Trophoblast cell (in vitro differentiated cells and primary cell): ENCODE data around the gene APH1B.

Experiments
- DNase-seq, 2 donors: peaks; one replicate each; pipeline ENCODE4 v3.0.0-alpha.2; 2016
- H2AFZ ChIP-seq: 2 replicates; pipeline ENCODE4 v1.6.1; 2013; ENCODE audit warnings: low read length, moderate library complexity, mild to moderate bottlenecking; ENCODE audit not compliant: insufficient read depth, poor library complexity
- H2AK5ac ChIP-seq: 2 replicates; pipeline ENCODE4 v1.6.1; 2013; ENCODE audit warnings: mild to moderate bottlenecking, low read length
- H2BK120ac ChIP-seq: 2 replicates; pipeline ENCODE4 v1.6.1; 2013; ENCODE audit warnings: low read length, mild to moderate bottlenecking, moderate library complexity; ENCODE audit not compliant: insufficient read depth, poor library complexity
- H2BK12ac ChIP-seq: 2 replicates; pipeline ENCODE4 v1.6.1; 2013; ENCODE audit warnings: mild to moderate bottlenecking, low read length, moderate library complexity
- H2BK5ac ChIP-seq: 2 replicates; pipeline ENCODE4 v1.6.1; 2013; ENCODE audit warnings: low read length, low read depth, moderate library complexity, mild to moderate bottlenecking; ENCODE audit not compliant: poor library complexity
- H3K14ac ChIP-seq: 2 replicates; pipeline ENCODE4 v1.6.1; 2013; ENCODE audit warnings: mild to moderate bottlenecking, low read length
- H3K18ac ChIP-seq: 2 replicates; pipeline ENCODE4 v1.6.1; 2013; ENCODE audit warnings: mild to moderate bottlenecking, low read length
- H3K23ac ChIP-seq: 2 replicates; pipeline ENCODE4 v1.6.1; 2013; ENCODE audit warnings: low read length
- H3K27ac ChIP-seq: 2 replicates; pipeline ENCODE4 v1.5.1; 2013; ENCODE audit warnings: low read depth, mild to moderate bottlenecking, inconsistent platforms, low read length, moderate library complexity
- H3K27me3 ChIP-seq: 2 replicates; pipeline ENCODE4 v1.6.1; 2013; ENCODE audit warnings: inconsistent platforms, mild to moderate bottlenecking, low read length, moderate library complexity; ENCODE audit not compliant: insufficient read depth
- H3K36me3 ChIP-seq, 2 experiments: 1 replicate in 1 of 2; 2 replicates in 1 of 2; pipeline ENCODE4 v1.6.1; 2013; ENCODE audit warnings: low read length in 2 of 2, mild to moderate bottlenecking in 2 of 2, moderate library complexity in 1 of 2; ENCODE audit not compliant: insufficient read depth in 2 of 2, control insufficient read depth in 1 of 2
- H3K4ac ChIP-seq: 2 replicates; pipeline ENCODE4 v1.6.1; 2013; ENCODE audit warnings: low read depth, mild to moderate bottlenecking, low read length, moderate library complexity
- H3K4me1 ChIP-seq, 2 experiments: 1 replicate in 1 of 2; 2 replicates in 1 of 2; pipeline ENCODE4 v1.6.1; 2013; ENCODE audit warnings: low read length in 2 of 2, mild to moderate bottlenecking in 2 of 2, moderate library complexity in 1 of 2; ENCODE audit not compliant: insufficient read depth in 2 of 2, control insufficient read depth in 1 of 2
- H3K4me2 ChIP-seq: 2 replicates; pipeline ENCODE4 v1.6.1; 2013; ENCODE audit warnings: inconsistent platforms, mild to moderate bottlenecking, low read length, moderate library complexity
- H3K4me3 ChIP-seq: 2 replicates; pipeline ENCODE4 v1.5.1; 2013; ENCODE audit warnings: mild to moderate bottlenecking, low read depth, low read length, inconsistent platforms
- H3K79me1 ChIP-seq: one replicate; pipeline ENCODE4 v1.6.1; 2013; ENCODE audit warnings: low read length
- H3K79me2 ChIP-seq: 2 replicates; pipeline ENCODE4 v1.6.1; 2013; ENCODE audit warnings: low read length, mild to moderate bottlenecking; ENCODE audit not compliant: control insufficient read depth, insufficient read depth, poor library complexity
- H3K9ac ChIP-seq: 2 replicates; pipeline ENCODE4 v1.6.1; 2013; ENCODE audit warnings: mild to moderate bottlenecking, low read length
- H3K9me3 ChIP-seq: 2 replicates; pipeline ENCODE4 v1.6.1; 2013; ENCODE audit warnings: low read depth, mild to moderate bottlenecking, control low read depth, inconsistent platforms, low read length; ENCODE audit not compliant: insufficient read depth
- H4K12ac ChIP-seq: 2 replicates; pipeline ENCODE4 v1.6.1; 2013; ENCODE audit warnings: low read depth, mild to moderate bottlenecking, low read length, moderate library complexity
- H4K8ac ChIP-seq: 2 replicates; pipeline ENCODE4 v1.6.1; 2013; ENCODE audit warnings: low read depth, mild to moderate bottlenecking, low read length, moderate library complexity
- H4K91ac ChIP-seq: one replicate; pipeline ENCODE4 v1.6.1; 2013; ENCODE audit warnings: low read depth, mild to moderate bottlenecking, low read length, moderate library complexity
- WGBS: extraction: QIAGEN DNeasy Blood & Tissue Kit; methylation state at CpG from one replicate; pipeline ENCODE4 v1.1.7; 2013; ENCODE audit warnings: missing lambda C conversion rate; ENCODE audit not compliant: insufficient read length, insufficient coverage; ENCODE audit errors: extremely low coverage; 5-methylcytosine and 5-hydroxymethylcytosine counted together

APH1B gene

DNA sequence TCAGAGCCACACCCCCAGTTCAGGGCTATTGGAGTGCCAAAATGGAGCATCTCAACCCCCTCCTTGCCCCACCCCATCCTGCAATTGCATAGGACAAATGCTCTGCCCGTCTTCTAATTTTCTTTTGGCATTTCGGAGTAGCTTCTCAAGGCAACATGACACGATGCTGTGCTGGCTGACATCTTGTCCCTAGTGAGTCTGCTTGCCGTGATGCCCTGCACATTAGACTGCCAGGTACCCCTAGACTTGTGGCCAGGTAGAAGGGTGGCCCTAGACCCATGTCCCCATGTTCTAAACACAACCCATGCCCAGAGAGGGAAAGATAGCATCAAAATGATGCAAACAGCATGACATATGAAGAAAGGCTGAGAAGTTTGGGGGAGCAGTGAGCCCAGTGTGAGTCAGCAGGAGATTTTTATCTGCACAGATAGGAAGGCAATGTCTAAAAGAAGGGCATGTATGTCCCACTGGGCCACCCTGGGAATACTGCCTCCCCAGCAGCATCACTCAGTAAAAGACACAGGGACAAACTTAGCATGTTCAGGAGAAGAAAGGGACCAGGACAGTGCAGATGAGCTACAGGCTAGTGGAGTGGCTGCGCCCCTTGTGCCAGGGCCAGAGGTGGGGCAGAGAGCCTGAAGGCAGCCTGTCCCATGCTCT is 67.5 kb downstream of the APH1B start:
- no peak for DNase-seq
- H3K4ac ChIP-seq = no peak overlapping the region
- no CpG with 5 or more reads among the region's 5 CpGs for WGBS

GRCh38 chr15:63345391-63345752 is 68.0 kb downstream of the APH1B start:
- Histone ChIP-seq H3K27me3 (no peaks in the 10 kb centered on the region), H3K36me3 (no peaks in the 10 kb centered on the region), H3K14ac (no peak overlapping the region), H3K9me3 (peaks cover 3% of the 10 kb centered on the region), H2BK12ac (no peak overlapping the region), H2AK5ac (no peak overlapping the region), H2AFZ (no peak overlapping the region), H2BK120ac (no peak overlapping the region), H3K4ac (no peak overlapping the region), H3K27ac (no peak overlapping the region), H4K8ac (no peak overlapping the region), H3K79me1 (no peaks in the 10 kb centered on the region), H3K4me2 (no peak overlapping the region), H3K9ac (no peak overlapping the region), H4K91ac (no peak overlapping the region), H3K79me2 (no peaks in the 10 kb centered on the region), H3K18ac (no peak overlapping the region), H2BK5ac (no peak overlapping the region), H3K23ac (no peak overlapping the region), H3K4me1 (peaks cover 0 to 2% of the 10 kb centered on the region in 2 experiments), H3K4me3 (peak overlapping the region; percentile 8), H4K12ac (no peak overlapping the region)
- WGBS = no CpG with 5 or more reads among the region's 14 CpGs
- DNase-seq = no peak

More for the DNA sequence above, 67.5 kb downstream of the APH1B start:
- H3K27me3 ChIP-seq = no peaks in the 10 kb centered on the region
- H2BK5ac ChIP-seq = no peak overlapping the region
- peaks cover 0 to 2% of the 10 kb centered on the region in 2 experiments for H3K4me1 ChIP-seq
- H3K27ac ChIP-seq = no peak overlapping the region
- no peak overlapping the region for H3K18ac ChIP-seq
- H3K36me3 ChIP-seq = no peaks in the 10 kb centered on the region
- no peak overlapping the region for H2AFZ ChIP-seq
- H4K8ac ChIP-seq = no peak overlapping the region
- H4K91ac ChIP-seq = no peak overlapping the region
- H3K9me3 ChIP-seq = peaks cover 3% of the 10 kb centered on the region
- H3K79me2 ChIP-seq = no peaks in the 10 kb centered on the region
- no peak overlapping the region for H3K4me2 ChIP-seq
- H3K4me3 ChIP-seq = peak overlapping the region; percentile 8
- no peak overlapping the region for H2AK5ac ChIP-seq
- no peak overlapping the region for H2BK12ac ChIP-seq
- no peak overlapping the region for H4K12ac ChIP-seq
- no peaks in the 10 kb centered on the region for H3K79me1 ChIP-seq
- H3K23ac ChIP-seq = peak overlapping the region; percentile 6
- no peak overlapping the region for H2BK120ac ChIP-seq
- no peak overlapping the region for H3K9ac ChIP-seq
- H3K14ac ChIP-seq = no peak overlapping the region

GRCh38 chr15:63347074-63347857 is 69.9 kb downstream of the APH1B start:
- no peak for DNase-seq
- H2BK12ac ChIP-seq = no peak overlapping the region
- H3K9me3 ChIP-seq = peaks cover 3% of the 10 kb centered on the region
- H2BK120ac ChIP-seq = no peak overlapping the region
- no peak overlapping the region for H3K4ac ChIP-seq
- no peak overlapping the region for H2BK5ac ChIP-seq
- no CpG with 5 or more reads among the region's 6 CpGs for WGBS
- no peak overlapping the region for H4K8ac ChIP-seq
- no peak overlapping the region for H2AK5ac ChIP-seq
- no peak overlapping the region for H4K91ac ChIP-seq
- no peak overlapping the region for H4K12ac ChIP-seq
- H3K79me1 ChIP-seq = no peaks in the 10 kb centered on the region
- H3K23ac ChIP-seq = no peak overlapping the region
- H3K18ac ChIP-seq = no peak overlapping the region
- H3K27ac ChIP-seq = no peak overlapping the region
- no peaks in the 10 kb centered on the region for H3K36me3 ChIP-seq
- no peak overlapping the region for H2AFZ ChIP-seq
- no peak overlapping the region for H3K14ac ChIP-seq
- no peak overlapping the region for H3K9ac ChIP-seq
- no peak overlapping the region for H3K4me2 ChIP-seq
- no peaks in the 10 kb centered on the region for H3K79me2 ChIP-seq
- no peaks in the 10 kb centered on the region for H3K27me3 ChIP-seq
- peaks cover 0 to 2% of the 10 kb centered on the region in 2 experiments for H3K4me1 ChIP-seq
- H3K4me3 ChIP-seq = no peak overlapping the region

- H3K18ac ChIP-seq = no peak overlapping the region
- no peak overlapping the region for H2AK5ac ChIP-seq
- no peaks in the 10 kb centered on the region for H3K79me2 ChIP-seq
- H3K79me1 ChIP-seq = no peaks in the 10 kb centered on the region
- H3K14ac ChIP-seq = no peak overlapping the region
- no peak overlapping the region for H4K8ac ChIP-seq
- no peak overlapping the region for H3K27ac ChIP-seq
- H3K27me3 ChIP-seq = no peaks in the 10 kb centered on the region
- H3K36me3 ChIP-seq = no peaks in the 10 kb centered on the region
- no peak overlapping the region for H3K4ac ChIP-seq
- WGBS = no CpG with 5 or more reads among the region's 7 CpGs
- H3K9me3 ChIP-seq = peaks cover 3% of the 10 kb centered on the region
- DNase-seq = no peak
- no peak overlapping the region for H2AFZ ChIP-seq
- H3K4me1 ChIP-seq = peaks cover 0 to 2% of the 10 kb centered on the region in 2 experiments
- H2BK5ac ChIP-seq = no peak overlapping the region
- H4K91ac ChIP-seq = no peak overlapping the region
- H3K23ac ChIP-seq = no peak overlapping the region
- no peak overlapping the region for H2BK12ac ChIP-seq
- no peak overlapping the region for H3K4me3 ChIP-seq
- H3K9ac ChIP-seq = no peak overlapping the region
- no peak overlapping the region for H2BK120ac ChIP-seq
- no peak overlapping the region for H3K4me2 ChIP-seq
- no peak overlapping the region for H4K12ac ChIP-seq
Measured at GRCh38 chr15:63348392-63348791, 71.0 kb downstream of the APH1B start.
